Heart right ventricle (tissue), 16 donors: Measurements from ENCODE around the gene ZNF215. TPM values are rescaled to one million over a fixed set of nuclear protein-coding genes. Genes with fewer than 3 reads are reported as not detected.

Experiments used
- ATAC-seq, 8 donors: fragments of 200-7000 bp; cut with Tn5 transposase; one replicate each; pipeline ENCODE4 v1.9.1; 2020; ENCODE audit warnings: mild to moderate bottlenecking in 8 of 8, moderate library complexity in 8 of 8, moderate number of reproducible peaks in 1 of 8
- DNase-seq, 2 donors: peaks; one replicate each; pipeline ENCODE4 v3.0.0-alpha.2; 2020
- H3K27ac ChIP-seq, 10 donors: fragments of 200-600 bp; sonication (generic) in 2 of 10; one replicate each; pipeline versions ENCODE4 v1.5.0 to v1.8.0; 2020 to 2022; ENCODE audit warnings: mild to moderate bottlenecking in 3 of 10
- H3K27me3 ChIP-seq, 7 donors: fragments of 200-600 bp; one replicate each; pipeline ENCODE4 v1.8.0; 2021 to 2022; ENCODE audit warnings: mild to moderate bottlenecking in 2 of 7
- H3K36me3 ChIP-seq, 9 donors: fragments of 200-600 bp; sonication (generic) in 1 of 9; one replicate each; pipeline versions ENCODE4 v1.5.0 to v1.8.0; 2020 to 2022; ENCODE audit warnings: mild to moderate bottlenecking in 2 of 9
- H3K4me1 ChIP-seq, 9 donors: fragments of 200-600 bp; sonication (generic) in 1 of 9; one replicate each; pipeline versions ENCODE4 v1.5.0 to v1.8.0; 2020 to 2022; ENCODE audit warnings: mild to moderate bottlenecking in 4 of 9
- H3K4me3 ChIP-seq, 10 donors: fragments of 200-600 bp; sonication (generic) in 2 of 10; one replicate each; pipeline versions ENCODE4 v1.5.0 to v1.8.0; 2020 to 2022; ENCODE audit warnings: mild to moderate bottlenecking in 7 of 10, moderate library complexity in 2 of 10
- H3K9me3 ChIP-seq, 11 donors: fragments of 200-600 bp in 10 of 11; sonication (generic) in 2 of 11; one replicate each; pipeline versions ENCODE4 v1.5.0 to v1.8.0; 2013 to 2022; ENCODE audit warnings: mild to moderate bottlenecking in 2 of 11, control low read depth in 1 of 11, moderate library complexity in 1 of 11
- WGBS, 2 donors: extraction: QIAGEN DNeasy Blood & Tissue Kit; methylation state at CpG; one replicate each; pipeline ENCODE4 v1.1.7; 2013; ENCODE audit warnings: inconsistent platforms in 1 of 2; 5-methylcytosine and 5-hydroxymethylcytosine counted together
- intact Hi-C, 10 donors: fragments of 100-400 bp; cut with DNase I; formaldehyde crosslinking; loops; one replicate each; pipeline versions ENCODE4 v1.11.1 to v1.14.2; 2022
- polyA plus RNA-seq, 2 donors: library from polyadenylated mRNA; stranded (reverse); fragments of 200-250 nt; gene quantifications; one replicate each; pipeline ENCODE4 v1.2.3, GENCODE V29; 2013
- total RNA-seq, 10 donors: library from RNA; stranded (reverse); fragmentation: NEBNext Ultra II Directional in 3 of 10; extraction: Animal tissue kit (Norgen Biotek cat#: 25700) in 3 of 10; gene quantifications; one replicate each; pipeline versions ENCODE4 v1.2.1 to v1.2.4, GENCODE V29; 2021 to 2023
- TF ChIP-seq, protein P1 (sequence below), 9 donors: fragments of 200-600 bp; sonication (generic) in 2 of 9; IDR thresholded peaks; one replicate each; pipeline versions ENCODE4 v1.5.0 to v1.8.0; 2021 to 2022; ENCODE audit warnings: antibody characterized with exemption in 9 of 9, mild to moderate bottlenecking in 5 of 9, moderate library complexity in 1 of 9
- donor health status: Arrhythmogenic right ventricular cardiomyopathy.
- donor health status: ischemic (EF 13 %, LVEDD 7.1; RV severe dilation, severe dysfunction).
- donor health status: healthy with polysubstance abuse.
- donor health status: DM: no; HTN: yes; CAD: no.
- donor health status: DM: no; HTN: no; CAD: no.
- donor health status: ischemic (EF 25% LVEDD 6.9; RV normal size, moderate dysfunction).
- donor health status: ischemic (EF 25% LVEDD 5.7; RV mildly dilated, moderate dysfunction).
- donor health status: healthy.
- donor health status: DM: yes; HTN: yes; CAD: no.
- donor health status: Ischemic cardiomyopathy.
- donor health status: ischemic (EF 35%, LVEDD 5.7; RV mildly dilated, moderate dysfunction).
- donor health status: nonischemic (EF 11% LVEDD 7.7; RV severe dilation, severe dysfunction).
- donor health status: DM: yes; HTN: yes; CAD: no.
- donor health status: PGD.
- donor health status: ischemic (EF 29% LVEDD 5.4; RV normal size, mild dysfunction).
- donor health status: nonischemic (EF 23%, LVEDD 6.1; RV moderate dilation, normal function).

Gene ZNF215
- total and polyA plus RNA-seq, 12 donors = 0.15 to 0.52 (median 0.30) TPM; not detected in 1

DNA sequence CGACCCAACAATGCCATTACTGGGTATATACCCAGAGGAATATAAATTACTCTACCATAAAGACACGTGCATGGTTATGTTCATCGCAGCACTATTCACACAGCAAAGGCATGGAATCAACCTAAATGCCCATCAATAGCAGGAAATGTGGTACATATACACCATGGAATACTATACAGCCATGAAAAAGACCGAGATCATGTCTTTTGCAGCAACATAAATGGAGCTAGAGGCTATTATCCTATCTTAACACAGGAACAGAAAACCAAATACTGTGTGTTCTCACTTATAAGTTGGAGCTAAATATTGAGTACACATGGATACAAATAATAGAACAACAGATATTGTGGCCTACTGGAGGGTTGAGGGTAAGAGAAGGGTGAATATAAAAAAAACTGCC is 37.4 kb upstream of the ZNF215 start:
- intact Hi-C loops = no loop called here
- no peak overlapping the region for H3K4me3 ChIP-seq
- no peaks in the 10 kb centered on the region for H3K4me1 ChIP-seq
- no peak overlapping the region for H3K27ac ChIP-seq
- WGBS, 2 donors = 87 to 90% methylated on average over 4 of the region's 4 CpGs
- DNase-seq (no peak), ATAC-seq (no peak)
- H3K9me3 ChIP-seq = peaks cover 0 to 16% (median 0%) of the 10 kb centered on the region in 11 donors
- no peaks in the 10 kb centered on the region for H3K36me3 ChIP-seq
- TF ChIP-seq, protein P1, sequence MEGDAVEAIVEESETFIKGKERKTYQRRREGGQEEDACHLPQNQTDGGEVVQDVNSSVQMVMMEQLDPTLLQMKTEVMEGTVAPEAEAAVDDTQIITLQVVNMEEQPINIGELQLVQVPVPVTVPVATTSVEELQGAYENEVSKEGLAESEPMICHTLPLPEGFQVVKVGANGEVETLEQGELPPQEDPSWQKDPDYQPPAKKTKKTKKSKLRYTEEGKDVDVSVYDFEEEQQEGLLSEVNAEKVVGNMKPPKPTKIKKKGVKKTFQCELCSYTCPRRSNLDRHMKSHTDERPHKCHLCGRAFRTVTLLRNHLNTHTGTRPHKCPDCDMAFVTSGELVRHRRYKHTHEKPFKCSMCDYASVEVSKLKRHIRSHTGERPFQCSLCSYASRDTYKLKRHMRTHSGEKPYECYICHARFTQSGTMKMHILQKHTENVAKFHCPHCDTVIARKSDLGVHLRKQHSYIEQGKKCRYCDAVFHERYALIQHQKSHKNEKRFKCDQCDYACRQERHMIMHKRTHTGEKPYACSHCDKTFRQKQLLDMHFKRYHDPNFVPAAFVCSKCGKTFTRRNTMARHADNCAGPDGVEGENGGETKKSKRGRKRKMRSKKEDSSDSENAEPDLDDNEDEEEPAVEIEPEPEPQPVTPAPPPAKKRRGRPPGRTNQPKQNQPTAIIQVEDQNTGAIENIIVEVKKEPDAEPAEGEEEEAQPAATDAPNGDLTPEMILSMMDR (IDR thresholded peaks at IDR 0.05) = no peak
- H3K27me3 ChIP-seq = no peaks in the 10 kb centered on the region

DNA sequence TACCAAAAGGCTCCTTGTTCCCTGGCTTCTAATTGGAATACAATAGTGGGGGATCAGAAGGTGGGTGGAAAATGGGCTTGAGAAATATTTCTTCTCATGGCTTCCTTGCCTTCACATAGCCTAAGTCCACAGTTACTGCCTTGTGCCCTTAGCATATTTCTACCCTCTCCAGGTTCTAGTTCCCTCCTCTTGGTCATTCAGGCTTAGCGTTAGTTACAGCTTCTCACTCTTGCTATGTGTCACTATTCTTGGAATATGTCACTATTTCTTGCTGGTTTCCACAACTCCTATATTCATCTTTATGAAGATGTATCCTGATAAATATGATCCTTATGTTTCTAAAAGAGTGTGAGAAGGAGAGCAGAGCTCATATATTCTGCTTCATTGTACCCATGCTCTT is 36.4 kb upstream of the ZNF215 start:
- ATAC-seq = no peak
- intact Hi-C loops = no loop called here
- no peaks in the 10 kb centered on the region for H3K36me3 ChIP-seq
- peaks cover 0 to 16% (median 0%) of the 10 kb centered on the region in 11 donors for H3K9me3 ChIP-seq
- H3K4me1 ChIP-seq = no peaks in the 10 kb centered on the region
- no peak for DNase-seq
- no peaks in the 10 kb centered on the region for H3K27me3 ChIP-seq
- H3K4me3 ChIP-seq = no peak overlapping the region
- TF ChIP-seq, protein P1 (IDR thresholded peaks at IDR 0.05) = no peak
- WGBS, 2 donors = 82 to 85% methylated on average over 1 of the region's 1 CpG
- H3K27ac ChIP-seq = no peak overlapping the region

DNA sequence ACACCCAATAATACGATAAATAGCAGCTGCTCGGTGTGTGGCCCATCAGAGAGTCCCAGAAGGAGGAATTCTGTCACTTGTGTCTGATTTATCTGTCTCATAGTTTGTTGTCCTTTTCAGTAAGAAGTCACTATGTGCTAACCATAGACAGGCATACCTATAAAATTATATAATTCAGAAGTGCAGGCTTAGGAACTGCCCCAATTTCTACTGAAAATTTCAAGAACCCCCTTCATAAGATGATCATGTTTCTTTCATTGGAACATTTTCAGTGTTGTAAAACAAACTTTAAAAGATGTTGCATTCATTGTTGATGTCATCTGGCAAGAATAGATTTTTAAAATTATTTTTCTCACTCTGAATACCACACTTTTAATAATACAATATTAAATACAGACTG is 33.8 kb upstream of the ZNF215 start, which contains the start of gene OR2D2:
TSS of gene OR2D2 (minus strand) at position 101 of the 400 bp plus-strand sequence. CDS start at position 101, 0 bp downstream.
- Histone ChIP-seq H3K27me3 (no peaks in the 10 kb centered on the region), H3K36me3 (no peaks in the 10 kb centered on the region), H3K4me1 (no peaks in the 10 kb centered on the region), H3K9me3 (peaks cover 0 to 16% (median 0%) of the 10 kb centered on the region in 11 donors), H3K4me3 (no peak within 1 kb of the TSS), H3K27ac (no peak within 1 kb of the TSS)
- intact Hi-C loops = no loop called here
- DNase-seq (no peak), ATAC-seq (no peak)
- TF ChIP-seq, protein P1 (IDR thresholded peaks at IDR 0.05) = no peak
- 78 to 90% methylated on average over 2 of the region's 2 CpGs for WGBS, 2 donors

DNA sequence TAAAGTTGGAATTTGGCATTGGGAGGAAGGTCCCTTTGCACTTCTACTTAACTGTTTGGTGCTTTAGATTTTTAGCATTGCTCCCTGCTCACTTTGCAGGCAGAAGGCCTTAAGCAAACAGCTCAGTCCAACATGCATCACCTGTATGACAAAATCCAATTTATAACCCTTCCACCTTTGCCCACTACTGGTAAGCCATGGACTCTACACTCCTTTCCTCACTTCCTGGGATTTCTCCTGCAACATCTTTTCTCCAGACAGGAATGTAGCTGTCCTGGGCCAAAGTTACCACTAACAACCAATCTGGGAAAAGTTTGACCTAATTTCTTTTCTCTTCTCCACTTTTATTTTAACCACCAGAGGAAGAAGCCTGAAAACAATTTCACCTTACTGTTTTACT is 32.1 kb upstream of the ZNF215 start:
- DNase-seq (no peak), ATAC-seq (no peak)
- no peaks in the 10 kb centered on the region for H3K27me3 ChIP-seq
- intact Hi-C loops = no loop called here
- no peaks in the 10 kb centered on the region for H3K36me3 ChIP-seq
- no peaks in the 10 kb centered on the region for H3K4me1 ChIP-seq
- H3K9me3 ChIP-seq = peaks cover 0 to under 1% (median 0%) of the 10 kb centered on the region in 11 donors
- H3K4me3 ChIP-seq = no peak overlapping the region
- TF ChIP-seq, protein P1 (IDR thresholded peaks at IDR 0.05) = no peak
- H3K27ac ChIP-seq = no peak overlapping the region
